Measurements from ENCODE around the gene CFAP20DC. TPM values are rescaled to one million over a fixed set of nuclear protein-coding genes. Genes with fewer than 3 reads are reported as not detected.

CFAP20DC gene
- total and polyA plus RNA-seq, 2 donors (not counting 1 experiment from before 2014, with no cell fraction given): 1.9 to 3.8 TPM

GRCh38 chr3:59027607-59028006 lies 22.2 kb downstream of the CFAP20DC start:
- Histone ChIP-seq H4K20me1 (ENCODE audit: control insufficient read depth, extremely low read depth, insufficient read depth, low read length) (no peaks in the 10 kb centered on the region), H2AFZ (ENCODE audit: low read length) (no peak overlapping the region), H3K36me3 (ENCODE audit: control insufficient read depth, insufficient read depth, low read length) (no peaks in the 10 kb centered on the region), H3K79me2 (ENCODE audit: control insufficient read depth, insufficient read depth, low read length) (no peaks in the 10 kb centered on the region), H3K4me2 (ENCODE audit: extremely low read depth, insufficient read depth, low read length) (no peak overlapping the region), H3K9me3 (ENCODE audit: control insufficient read depth, insufficient read depth, low read depth, low read length) (no peaks in the 10 kb centered on the region), H3K4me3 (replicated peaks in 1 of 4; ENCODE audit: control extremely low read depth in 1 of 4, insufficient read depth in 1 of 4, low read depth in 3 of 4, low read length in 4 of 4) (no peak overlapping the region), H3K27ac (ENCODE audit: insufficient read depth, low read length) (no peak overlapping the region), H3K4me1 (ENCODE audit: control insufficient read depth, extremely low read depth, insufficient read depth, low read length) (no peaks in the 10 kb centered on the region), H3K27me3 (ENCODE audit: control insufficient read depth, insufficient read depth, low read length) (no peaks in the 10 kb centered on the region), H3K9ac (ENCODE audit: insufficient read depth, low read length) (no peak overlapping the region)
- TF ChIP-seq EZH2 (IDR thresholded peaks at IDR 0.05; ENCODE audit: low read length, missing control alignments) (no peak), CTCF (conservative IDR thresholded peaks at IDR 0.05 in 1 of 2, IDR thresholded peaks at IDR 0.05 in 1 of 2; ENCODE audit: low read depth in 1 of 2, low read length in 2 of 2) (no peak)
- DNase-seq (ENCODE audit: low read depth in 2 of 2): no peak

- TF ChIP-seq EZH2 (IDR thresholded peaks at IDR 0.05; ENCODE audit: low read length, missing control alignments): no peak
- TF ChIP-seq CTCF (conservative IDR thresholded peaks at IDR 0.05 in 1 of 2, IDR thresholded peaks at IDR 0.05 in 1 of 2; ENCODE audit: low read depth in 1 of 2, low read length in 2 of 2): no peak
- H3K36me3 ChIP-seq (ENCODE audit: control insufficient read depth, insufficient read depth, low read length): no peaks in the 10 kb centered on the region
- no peaks in the 10 kb centered on the region for H3K9me3 ChIP-seq (ENCODE audit: control insufficient read depth, insufficient read depth, low read depth, low read length)
- no peaks in the 10 kb centered on the region for H4K20me1 ChIP-seq (ENCODE audit: control insufficient read depth, extremely low read depth, insufficient read depth, low read length)
- H3K9ac ChIP-seq (ENCODE audit: insufficient read depth, low read length): no peak overlapping the region
- H3K4me3 ChIP-seq (replicated peaks in 1 of 4; ENCODE audit: control extremely low read depth in 1 of 4, insufficient read depth in 1 of 4, low read depth in 3 of 4, low read length in 4 of 4): no peak overlapping the region
- no peaks in the 10 kb centered on the region for H3K79me2 ChIP-seq (ENCODE audit: control insufficient read depth, insufficient read depth, low read length)
- no peak overlapping the region for H3K27ac ChIP-seq (ENCODE audit: insufficient read depth, low read length)
- H3K4me2 ChIP-seq (ENCODE audit: extremely low read depth, insufficient read depth, low read length): no peak overlapping the region
- H3K27me3 ChIP-seq (ENCODE audit: control insufficient read depth, insufficient read depth, low read length): no peaks in the 10 kb centered on the region
- H2AFZ ChIP-seq (ENCODE audit: low read length): no peak overlapping the region
- no peak for DNase-seq (ENCODE audit: low read depth in 2 of 2)
- H3K4me1 ChIP-seq (ENCODE audit: control insufficient read depth, extremely low read depth, insufficient read depth, low read length): no peaks in the 10 kb centered on the region
Observed at GRCh38 chr3:59023612-59024011, 26.2 kb downstream of the CFAP20DC start.

- Histone ChIP-seq H3K4me1 (ENCODE audit: control insufficient read depth, extremely low read depth, insufficient read depth, low read length) (no peaks in the 10 kb centered on the region), H3K4me3 (replicated peaks in 1 of 4; ENCODE audit: control extremely low read depth in 1 of 4, insufficient read depth in 1 of 4, low read depth in 3 of 4, low read length in 4 of 4) (no peak overlapping the region), H3K79me2 (ENCODE audit: control insufficient read depth, insufficient read depth, low read length) (no peaks in the 10 kb centered on the region), H3K9ac (ENCODE audit: insufficient read depth, low read length) (no peak overlapping the region), H3K27ac (ENCODE audit: insufficient read depth, low read length) (no peak overlapping the region), H2AFZ (ENCODE audit: low read length) (no peak overlapping the region), H3K36me3 (ENCODE audit: control insufficient read depth, insufficient read depth, low read length) (no peaks in the 10 kb centered on the region), H3K27me3 (ENCODE audit: control insufficient read depth, insufficient read depth, low read length) (no peaks in the 10 kb centered on the region), H3K9me3 (ENCODE audit: control insufficient read depth, insufficient read depth, low read depth, low read length) (no peaks in the 10 kb centered on the region), H3K4me2 (ENCODE audit: extremely low read depth, insufficient read depth, low read length) (no peak overlapping the region), H4K20me1 (ENCODE audit: control insufficient read depth, extremely low read depth, insufficient read depth, low read length) (no peaks in the 10 kb centered on the region)
- no peak for DNase-seq (ENCODE audit: low read depth in 2 of 2)
- TF ChIP-seq CTCF (conservative IDR thresholded peaks at IDR 0.05 in 1 of 2, IDR thresholded peaks at IDR 0.05 in 1 of 2; ENCODE audit: low read depth in 1 of 2, low read length in 2 of 2) (no peak), EZH2 (IDR thresholded peaks at IDR 0.05; ENCODE audit: low read length, missing control alignments) (no peak)
Observed at GRCh38 chr3:59017617-59017984, 32.2 kb downstream of the CFAP20DC start.
